KG1 (cell line): ENCODE data around the gene MCCC2.
"Not testable (repeated sequence)": the region's sequence is repeated elsewhere in the genome, so short reads cannot be mapped to it uniquely, and the experiment has no call there.

Experiments used
- DNase-seq: peaks from one replicate; lab custom pipeline; 2025; lab: John Stamatoyannopoulos, UW

MCCC2 gene

GRCh38 chr5:71597001-71597400 lies 9.9 kb downstream of the MCCC2 start:
- no peak for DNase-seq

DNA sequence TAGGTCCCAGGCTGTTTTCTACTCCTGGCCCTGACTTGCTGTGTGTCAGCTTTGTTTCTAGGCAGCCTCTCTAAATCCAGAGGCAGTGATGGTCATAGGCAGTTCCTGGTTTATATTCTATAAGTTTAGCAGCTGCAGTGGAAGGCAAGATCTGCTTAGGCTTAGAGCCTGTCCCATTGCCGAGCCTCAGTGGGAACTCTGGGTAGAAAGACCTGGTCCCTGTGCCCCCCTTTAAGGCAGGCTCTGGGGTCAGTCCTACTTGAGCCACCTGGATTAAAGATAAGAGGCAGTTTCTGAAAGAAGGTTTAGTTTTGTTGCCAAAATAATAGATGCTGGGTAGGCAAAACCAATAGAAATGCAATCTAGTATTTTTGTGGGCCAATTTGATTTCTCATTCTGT lies 13.6 kb downstream of the MCCC2 start:
- no peak for DNase-seq

DNA sequence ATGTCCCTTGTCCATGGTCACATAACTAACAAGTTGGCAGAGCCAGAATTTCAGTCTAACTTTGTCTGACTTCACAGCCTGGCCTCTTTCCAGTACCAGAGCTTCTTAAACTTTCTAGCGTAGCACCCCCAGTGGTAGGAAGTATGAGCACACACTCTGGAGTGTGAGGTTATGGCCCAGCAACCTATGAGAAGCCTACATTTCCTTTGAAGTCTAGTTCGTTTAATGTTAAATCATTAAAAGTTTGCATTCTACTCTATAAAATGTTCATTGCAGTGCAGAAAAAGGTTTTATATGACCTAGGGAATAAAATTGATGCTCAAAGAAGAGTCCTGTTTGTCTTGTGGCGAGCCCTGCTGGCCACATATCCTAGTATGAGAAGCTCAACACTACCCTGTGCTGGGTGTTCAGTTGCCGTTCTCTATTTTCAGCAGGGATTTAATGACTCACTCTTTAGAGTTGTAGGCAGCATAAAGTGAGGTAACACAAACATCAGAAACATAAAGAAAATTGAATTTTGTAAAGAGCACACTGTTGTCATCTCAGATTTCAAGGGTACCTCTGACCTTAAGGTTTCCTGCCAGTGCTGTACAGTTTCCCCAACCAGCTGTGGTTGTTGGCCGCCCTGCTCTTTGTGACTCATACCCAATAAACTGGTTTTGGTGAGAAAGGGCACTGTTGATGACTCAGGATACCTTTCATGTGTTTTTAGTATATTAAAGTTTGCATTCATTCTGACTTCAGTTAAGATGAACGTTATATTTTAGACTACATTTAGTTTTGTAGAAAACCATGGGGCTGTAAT lies 14.3 kb downstream of the MCCC2 start:
- no peak for DNase-seq

- DNase-seq = not testable (repeated sequence)
Measured at GRCh38 chr5:71609916-71610315, 22.8 kb downstream of the MCCC2 start.

- no peak for DNase-seq
Measured at GRCh38 chr5:71615809-71616208, 28.7 kb downstream of the MCCC2 start.

DNA sequence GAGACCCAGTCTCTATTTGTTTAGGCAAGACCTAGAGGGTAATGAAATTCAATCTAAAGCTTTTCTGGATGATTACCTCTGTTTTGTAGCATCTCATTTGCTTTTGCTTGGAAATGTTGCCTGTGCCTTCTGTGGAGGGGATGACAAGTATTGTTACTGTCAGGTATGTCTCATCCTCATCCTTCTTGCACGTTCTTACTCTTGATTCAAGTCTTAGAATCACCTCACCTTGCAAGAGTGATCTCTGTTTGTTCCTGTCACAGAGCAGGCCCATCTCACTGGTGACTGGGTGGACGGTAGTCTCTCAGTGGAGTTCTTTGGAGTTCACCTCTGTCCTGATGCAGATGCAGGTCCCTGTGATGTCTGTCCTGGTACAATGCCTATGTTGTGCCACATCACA lies 33.5 kb downstream of the MCCC2 start:
- no peak for DNase-seq

- DNase-seq = no peak
Measured at GRCh38 chr5:71621268-71621667, 34.1 kb downstream of the MCCC2 start.

DNA sequence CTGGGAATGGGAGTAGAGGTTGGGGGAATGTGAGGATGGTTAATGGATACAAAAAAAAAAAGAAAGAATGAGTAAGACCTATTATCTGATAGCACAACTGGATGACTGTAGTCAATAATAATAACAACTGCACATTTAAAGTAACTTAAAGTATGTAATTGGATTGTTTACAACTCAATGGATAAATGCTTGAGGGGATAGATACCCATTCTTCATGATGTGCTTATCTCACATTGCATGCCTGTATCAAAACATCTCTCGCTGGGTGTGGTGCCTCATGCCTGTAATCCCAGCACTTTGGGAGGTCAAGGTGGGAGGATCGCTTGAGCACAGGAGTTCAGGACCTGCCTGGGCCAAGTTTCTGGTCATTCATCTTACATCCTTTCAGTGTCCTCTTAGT lies 34.6 kb downstream of the MCCC2 start:
- no peak for DNase-seq

DNA sequence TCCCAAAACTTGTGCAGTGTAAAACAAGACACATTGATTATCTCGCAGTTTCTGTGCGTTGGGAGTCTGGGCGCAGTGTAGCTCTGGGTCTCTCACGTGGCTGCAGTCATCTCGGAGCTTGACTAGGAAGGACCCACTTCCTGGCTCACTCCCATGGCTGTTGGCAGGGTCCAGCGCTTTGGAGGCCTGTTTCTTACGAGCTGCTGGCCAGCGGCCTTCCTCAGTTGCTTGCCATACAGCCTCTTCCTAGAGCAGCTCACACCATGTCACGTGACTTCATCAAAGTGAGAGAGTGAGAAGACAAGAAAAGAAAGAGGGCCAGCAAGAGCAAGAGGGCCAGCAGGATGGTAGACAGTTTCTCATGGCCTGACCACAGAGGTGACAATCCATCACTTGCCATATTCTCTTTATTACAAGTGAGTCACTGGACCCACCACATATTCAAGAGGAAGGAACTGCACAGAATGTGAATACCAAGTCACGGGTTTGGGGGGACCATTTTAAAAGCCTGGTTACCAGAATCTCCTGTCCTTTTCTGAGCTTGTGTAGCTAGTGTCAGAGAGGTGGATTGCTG lies 36.2 kb downstream of the MCCC2 start:
- DNase-seq = no peak

DNA sequence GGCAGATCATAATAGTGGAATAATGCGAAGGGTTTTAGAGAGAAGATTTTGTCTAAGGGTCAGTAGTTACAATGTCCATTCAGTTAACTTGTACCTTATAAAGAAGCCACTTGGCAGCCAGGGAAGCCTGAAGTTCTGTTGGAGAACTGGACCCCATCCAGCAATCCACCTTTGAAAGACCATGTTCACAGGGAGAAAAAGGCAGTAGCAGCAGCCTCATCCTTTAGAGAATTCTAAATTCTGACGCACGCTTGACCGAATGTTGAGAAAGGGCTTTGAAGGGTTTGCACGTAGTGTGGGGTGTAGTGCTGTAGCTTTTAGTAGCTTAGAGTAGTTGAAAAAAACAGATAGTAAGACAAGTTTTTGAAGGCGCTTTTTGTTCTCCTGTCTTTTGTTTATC lies 42.8 kb downstream of the MCCC2 start:
- DNase-seq = no peak

DNA sequence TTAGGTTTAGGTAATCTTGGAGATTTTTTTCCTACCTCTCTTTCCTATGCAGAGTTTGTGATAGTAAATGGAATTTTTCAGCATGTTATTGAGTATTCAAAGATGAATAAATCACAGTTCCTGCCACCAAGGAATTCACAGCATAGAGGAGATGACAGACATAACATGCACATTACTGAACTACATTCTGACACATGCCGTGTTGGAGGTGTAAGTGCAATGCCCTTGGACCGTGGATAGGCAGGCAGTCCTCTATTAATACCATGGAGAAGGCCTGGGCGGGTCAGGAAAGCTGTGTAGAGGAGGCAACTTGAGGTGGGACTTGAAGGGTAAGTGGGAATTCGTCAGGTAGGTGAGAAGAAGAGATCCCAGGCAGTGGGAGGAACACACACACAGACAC lies 43.9 kb downstream of the MCCC2 start:
- DNase-seq = no peak

- no peak for DNase-seq
Measured at GRCh38 chr5:71632168-71632567, 45.0 kb downstream of the MCCC2 start.

GRCh38 chr5:71633255-71634155 lies 46.4 kb downstream of the MCCC2 start:
- DNase-seq = no peak

DNA sequence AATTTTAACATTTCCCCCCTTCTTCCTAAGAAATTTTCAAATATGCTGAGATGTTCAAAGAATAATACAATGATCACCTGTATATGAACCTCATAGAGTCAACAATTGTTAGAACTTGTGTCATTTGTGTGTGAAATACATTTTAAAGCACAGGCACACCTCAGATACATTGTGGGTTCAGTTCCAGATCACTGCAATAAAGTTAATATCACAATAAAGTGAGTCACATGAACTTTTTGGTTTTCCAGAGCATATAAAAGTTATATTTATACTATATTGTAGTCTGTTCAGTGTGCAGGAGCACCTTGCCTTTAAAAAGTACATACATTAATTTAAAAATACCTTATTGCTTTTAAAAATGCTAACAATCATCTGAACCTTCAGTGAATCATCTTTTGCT lies 50.0 kb downstream of the MCCC2 start:
- DNase-seq = no peak

DNA sequence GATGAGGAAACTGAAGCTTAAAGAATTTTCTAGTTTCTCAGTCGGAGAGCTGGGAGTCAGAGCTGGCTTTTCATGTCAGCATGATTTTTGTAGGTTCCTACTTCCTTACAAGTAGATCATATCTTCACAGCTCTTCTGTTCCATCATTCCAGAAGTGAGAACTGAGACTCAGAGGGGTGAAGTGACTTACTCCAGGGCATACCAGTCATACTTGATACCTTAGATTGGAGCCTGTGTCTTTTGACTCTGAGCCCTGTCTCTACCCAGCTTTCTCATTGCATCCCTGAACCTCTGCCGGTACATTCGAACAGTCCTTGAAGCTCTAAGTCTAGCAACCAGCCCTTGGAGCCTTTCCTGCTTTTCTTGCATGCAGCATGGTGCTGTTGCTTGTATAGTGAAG lies 53.3 kb downstream of the MCCC2 start:
- no peak for DNase-seq

DNA sequence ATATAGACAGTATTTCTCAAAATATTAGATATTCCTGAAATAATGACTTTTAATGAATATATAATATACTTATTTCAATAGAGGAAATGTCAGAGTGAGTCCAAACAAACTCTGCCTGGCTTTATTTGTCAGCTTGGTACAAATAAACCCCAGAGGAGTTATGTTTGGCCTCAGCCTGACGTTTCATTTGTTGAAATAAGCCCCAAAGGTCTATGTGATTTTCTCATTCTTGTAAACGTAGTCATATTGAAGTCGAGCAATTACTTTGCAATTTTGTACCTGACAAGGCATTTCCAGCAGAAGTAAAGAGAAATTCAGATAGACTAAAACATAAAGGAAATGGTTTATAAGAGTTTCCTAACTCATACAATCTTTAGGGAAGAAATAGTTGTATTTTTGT lies 57.9 kb downstream of the MCCC2 start:
- DNase-seq = no peak

- not testable (repeated sequence) for DNase-seq
Measured at GRCh38 chr5:71650940-71651339, 63.8 kb downstream of the MCCC2 start.

GRCh38 chr5:71651579-71651978 lies 64.4 kb downstream of the MCCC2 start:
- no peak for DNase-seq

DNA sequence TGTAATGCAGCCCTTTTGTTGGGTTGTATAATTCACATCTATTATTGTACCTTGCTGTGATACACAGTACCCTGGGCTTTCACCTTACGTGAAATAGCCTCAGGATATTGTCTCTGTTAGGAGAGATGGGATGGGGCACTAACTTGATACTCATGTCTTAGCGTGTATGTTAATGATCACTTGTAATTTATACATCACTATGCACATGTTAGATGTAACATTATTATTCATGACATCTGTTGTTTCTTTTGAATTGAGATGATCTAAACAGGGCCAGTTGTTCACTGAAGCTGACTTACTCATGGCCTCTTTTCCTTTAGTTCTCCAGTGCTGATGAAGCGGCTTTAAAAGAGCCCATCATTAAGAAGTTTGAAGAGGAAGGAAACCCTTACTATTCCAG lies 65.2 kb downstream of the MCCC2 start:
- DNase-seq = no peak

GRCh38 chr5:71652803-71653543 lies 65.8 kb downstream of the MCCC2 start:
- DNase-seq = no peak

GRCh38 chr5:71658916-71659662 lies 71.9 kb downstream of the MCCC2 start:
- DNase-seq = no peak
